Measurements from ENCODE around the gene RHBDL1.

RHBDL1 gene

DNA sequence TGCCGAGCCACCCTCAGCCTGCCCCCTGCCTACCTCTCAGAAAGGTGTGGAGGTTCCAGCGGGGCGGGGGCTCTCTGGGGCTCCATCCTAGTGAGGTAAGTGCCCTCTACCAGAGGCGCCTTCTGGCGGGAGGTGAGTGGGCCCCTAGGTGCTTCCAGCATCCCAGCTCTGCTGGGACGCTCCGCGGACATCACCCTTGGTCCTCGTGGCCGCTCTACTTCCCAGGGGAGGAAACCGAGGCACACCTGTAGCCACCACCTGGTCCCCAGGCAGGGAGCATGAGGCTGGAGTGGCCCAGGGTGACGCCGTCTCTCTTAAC lies 32.5 kb upstream of the RHBDL1 start:
- Mint-ChIP-seq H3K36me3 (ENCODE audit: low read depth) (peaks cover 54% of the 10 kb centered on the region), H3K27me3 (peaks cover under 1% of the 10 kb centered on the region), H3K27ac (peak overlapping the region; percentile 86), H3K4me3 (peak overlapping the region; percentile 78), H3K4me1 (ENCODE audit: low read depth) (peaks cover 66% of the 10 kb centered on the region), H3K9me3 (no peaks in the 10 kb centered on the region)
- intact Hi-C loops (cut with micrococcal nuclease) = no loop called here

DNA sequence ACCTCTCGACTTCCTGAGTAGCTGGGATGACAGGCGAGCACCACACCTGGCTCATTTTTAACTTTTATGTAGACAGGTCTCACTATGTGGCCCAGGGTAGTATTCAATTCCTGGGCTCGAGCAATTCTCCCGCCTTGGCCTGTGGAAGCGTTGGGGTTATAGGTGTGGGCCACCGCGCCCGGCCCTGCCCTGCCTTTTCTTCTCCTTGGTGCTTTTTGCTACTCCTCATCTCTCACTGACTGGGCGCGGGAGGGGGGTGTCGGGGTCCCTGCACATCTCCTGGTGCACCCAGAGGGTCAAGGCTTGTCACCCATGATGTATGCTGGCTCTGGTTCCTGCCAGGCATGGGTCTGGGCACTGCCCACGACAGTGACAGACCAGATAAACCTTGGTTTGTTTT lies 30.9 kb upstream of the RHBDL1 start:
- intact Hi-C loops (cut with micrococcal nuclease) = no loop called here
- Mint-ChIP-seq H3K27ac (no peak overlapping the region), H3K27me3 (no peaks in the 10 kb centered on the region), H3K9me3 (no peaks in the 10 kb centered on the region), H3K4me3 (no peak overlapping the region), H3K36me3 (ENCODE audit: low read depth) (peaks cover 54% of the 10 kb centered on the region), H3K4me1 (ENCODE audit: low read depth) (peaks cover 68% of the 10 kb centered on the region)

DNA sequence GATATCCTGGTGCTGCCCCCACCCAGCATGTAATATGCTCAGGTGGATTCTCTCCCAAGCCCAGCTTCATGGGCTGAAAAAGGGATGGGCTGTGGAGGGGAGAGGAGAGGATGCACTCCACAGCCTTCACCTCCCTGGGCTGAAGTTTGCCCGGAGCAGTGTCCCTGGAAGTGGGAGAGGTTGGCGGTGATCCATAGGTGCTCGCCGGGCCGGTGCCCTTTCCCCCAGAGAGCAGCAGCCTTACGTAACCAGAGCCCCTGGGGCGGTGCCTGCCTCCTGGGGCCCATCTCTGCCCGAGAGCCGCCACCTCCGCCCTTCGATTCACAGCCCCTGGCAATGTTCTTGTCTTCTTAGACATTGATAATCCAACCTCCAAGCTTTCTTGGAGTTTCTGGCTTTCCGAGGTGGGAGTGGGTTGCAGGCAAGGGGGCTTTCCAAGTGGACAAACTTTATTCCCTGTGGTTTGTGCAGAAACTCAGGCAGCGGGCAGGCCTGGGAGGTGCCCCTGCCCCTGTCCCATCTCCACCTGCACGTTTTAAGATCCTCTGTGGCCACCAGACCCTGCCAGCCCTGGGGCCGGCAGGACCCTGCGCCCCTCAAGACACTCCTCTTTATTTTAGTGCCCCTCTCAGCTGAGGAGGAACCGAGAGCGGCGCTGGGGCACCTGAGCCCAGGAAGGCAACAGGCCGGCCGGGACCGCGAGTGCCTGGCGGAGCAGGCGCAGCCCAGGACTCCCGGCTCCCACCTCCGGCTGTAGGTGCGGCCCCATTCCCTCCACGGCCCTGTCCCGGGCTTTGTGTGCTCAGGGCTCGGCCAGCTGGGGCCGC lies 29.4 kb upstream of the RHBDL1 start:
- Mint-ChIP-seq H3K27ac (no peak overlapping the region), H3K9me3 (no peaks in the 10 kb centered on the region), H3K27me3 (no peaks in the 10 kb centered on the region), H3K4me3 (no peak overlapping the region), H3K4me1 (ENCODE audit: low read depth) (peaks cover 72% of the 10 kb centered on the region), H3K36me3 (ENCODE audit: low read depth) (peaks cover 54% of the 10 kb centered on the region)
- intact Hi-C loops (cut with micrococcal nuclease) = no loop called here

DNA sequence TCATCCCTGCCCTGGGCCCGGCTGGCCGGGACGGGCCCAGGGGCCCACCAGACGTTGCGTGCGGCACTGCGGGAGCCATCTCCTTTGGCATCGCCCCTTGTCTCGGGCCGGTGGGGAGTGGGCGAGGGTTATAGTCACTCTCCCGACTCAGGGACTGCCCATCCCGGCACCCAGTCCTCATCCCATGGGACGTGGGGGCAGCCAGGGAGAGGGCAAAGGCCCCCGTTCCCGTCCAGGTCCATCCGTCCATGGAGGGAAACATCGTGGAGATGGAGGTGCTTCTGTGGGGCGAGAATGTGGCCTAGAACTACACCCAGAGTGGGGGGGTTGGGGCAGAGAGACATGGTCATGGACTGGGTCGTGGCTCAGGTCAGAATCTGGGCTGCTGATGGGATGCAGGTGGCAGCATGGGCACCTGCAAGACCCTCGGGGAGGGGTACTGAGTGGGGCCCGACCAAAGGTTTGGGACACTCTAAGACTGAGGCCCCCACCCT lies 28.7 kb upstream of the RHBDL1 start:
- Mint-ChIP-seq H3K36me3 (ENCODE audit: low read depth) (peaks cover 54% of the 10 kb centered on the region), H3K27me3 (no peaks in the 10 kb centered on the region), H3K9me3 (no peaks in the 10 kb centered on the region), H3K4me3 (no peak overlapping the region), H3K4me1 (ENCODE audit: low read depth) (peaks cover 79% of the 10 kb centered on the region), H3K27ac (no peak overlapping the region)
- intact Hi-C loops (cut with micrococcal nuclease) = no loop called here

DNA sequence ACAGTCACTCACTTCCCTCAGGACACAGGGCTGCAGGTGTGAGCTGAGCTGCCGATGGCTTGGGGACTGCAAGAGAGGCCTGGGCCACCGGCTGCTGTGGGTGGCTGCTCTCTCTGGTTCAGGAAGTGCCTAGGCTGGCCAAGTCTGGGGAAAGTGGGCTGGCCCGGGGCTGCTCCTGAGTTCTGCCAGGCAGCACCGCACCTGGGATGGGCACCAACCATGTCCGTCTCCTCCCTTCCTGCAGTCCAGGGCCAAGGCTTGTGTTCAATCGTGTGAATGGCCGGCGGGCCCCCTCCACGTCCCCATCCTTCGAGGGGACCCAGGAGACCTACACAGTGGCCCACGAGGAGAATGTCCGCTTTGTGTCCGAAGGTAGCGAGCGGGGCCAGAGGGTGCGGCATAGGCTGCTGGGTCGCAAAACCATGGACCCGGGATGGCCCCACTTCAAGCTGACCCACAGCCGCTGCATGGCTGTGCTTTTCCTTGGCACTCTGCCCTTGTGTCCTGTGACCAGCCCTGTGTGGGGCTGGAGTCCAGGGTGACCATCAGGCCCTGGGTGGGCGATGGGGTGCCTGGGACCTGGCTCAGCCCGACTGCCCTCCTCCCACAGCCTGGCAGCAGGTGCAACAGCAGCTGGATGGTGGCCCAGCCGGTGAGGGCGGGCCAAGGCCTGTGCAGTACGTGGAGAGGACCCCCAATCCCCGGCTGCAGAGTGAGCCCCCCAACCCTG lies 28.1 kb upstream of the RHBDL1 start:
- Mint-ChIP-seq H3K4me3 (peak overlapping the region; percentile 6), H3K27me3 (no peaks in the 10 kb centered on the region), H3K27ac (peak overlapping the region; percentile 87), H3K4me1 (ENCODE audit: low read depth) (peaks cover 79% of the 10 kb centered on the region), H3K36me3 (ENCODE audit: low read depth) (peaks cover 54% of the 10 kb centered on the region), H3K9me3 (no peaks in the 10 kb centered on the region)
- intact Hi-C loops (cut with micrococcal nuclease) = no loop called here

DNA sequence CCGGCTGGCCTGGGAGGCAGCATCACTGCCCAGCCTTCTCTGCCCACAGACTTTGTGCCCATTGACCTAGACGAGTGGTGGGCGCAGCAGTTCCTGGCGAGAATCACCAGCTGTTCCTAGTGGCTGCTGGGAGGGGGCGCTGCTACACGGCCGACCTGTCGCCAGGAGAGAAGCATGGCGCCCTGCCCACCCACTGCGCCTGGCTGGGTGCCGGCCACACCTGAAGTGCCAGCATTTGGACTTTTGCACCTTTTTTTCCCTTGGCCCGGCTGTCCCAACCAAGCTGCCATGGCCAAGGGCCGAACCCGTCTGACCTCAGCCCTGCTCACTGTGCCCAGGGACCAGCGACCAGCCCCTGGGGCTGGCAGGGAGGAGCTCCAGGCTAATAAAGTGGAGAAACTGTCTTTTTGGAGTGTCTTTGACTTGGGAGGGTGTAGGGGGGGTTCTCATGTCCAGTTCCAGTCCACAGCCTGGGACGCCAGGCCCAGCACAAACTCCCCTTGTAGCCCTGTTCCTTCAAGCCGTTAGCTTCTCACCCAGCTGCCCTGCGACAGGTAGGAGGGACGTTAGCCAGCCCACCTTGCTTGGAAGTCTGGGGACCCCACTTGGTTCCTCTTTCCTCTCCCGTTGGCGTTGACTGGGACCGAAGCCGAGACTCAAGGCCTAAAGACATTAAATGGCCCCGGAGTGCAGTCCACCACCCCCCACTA lies 27.2 kb upstream of the RHBDL1 start:
- H3K9me3 Mint-ChIP-seq = no peaks in the 10 kb centered on the region

DNA sequence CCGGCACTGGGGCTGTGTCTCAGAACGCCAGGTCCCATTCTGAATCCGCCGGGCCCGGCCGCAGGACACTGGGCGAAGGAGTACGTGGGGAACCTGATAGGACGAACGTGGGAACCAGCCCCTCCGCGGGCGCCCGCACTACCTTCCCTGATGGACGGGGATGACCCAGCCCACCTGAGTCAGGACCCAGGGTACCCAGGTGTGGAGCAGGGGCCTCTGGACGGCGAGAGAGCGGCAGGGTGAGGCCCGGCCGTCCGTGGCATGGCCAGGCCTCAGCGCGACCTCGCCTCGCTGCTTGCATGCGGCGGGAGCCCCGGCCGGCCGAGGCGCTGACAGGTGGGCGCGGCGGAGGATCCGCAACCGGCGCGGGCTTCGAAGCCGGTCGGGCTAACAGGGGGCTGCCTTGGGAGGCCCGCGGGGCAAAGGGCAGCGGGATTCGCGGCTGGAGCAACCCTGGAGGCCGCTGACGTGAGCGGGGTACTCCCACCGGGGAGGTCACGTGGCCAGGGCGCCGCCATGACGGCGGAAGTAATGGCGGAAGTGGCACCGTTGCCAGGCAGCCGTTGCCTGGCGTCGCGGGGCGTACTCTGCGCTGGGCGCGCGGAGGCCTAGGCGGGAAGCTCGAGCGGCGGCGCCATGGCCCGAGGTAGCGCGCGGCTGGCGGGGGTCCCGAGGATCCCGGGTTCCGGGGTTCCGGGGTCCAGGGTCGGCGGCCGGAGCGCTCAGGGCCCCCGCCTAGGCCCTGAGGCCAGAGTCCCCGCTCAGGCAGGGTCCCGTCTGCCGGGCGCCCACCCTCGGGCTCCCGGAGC lies 26.5 kb upstream of the RHBDL1 start, which contains the start of gene WDR90:
TSS of gene WDR90 (plus strand) at position 585 of the 809 bp plus-strand sequence. CDS start at position 637, 52 bp downstream.
- H3K36me3 Mint-ChIP-seq (ENCODE audit: low read depth) = peaks cover 48% of the 10 kb centered on the region
- H3K4me1 Mint-ChIP-seq (ENCODE audit: low read depth) = peaks cover 64% of the 10 kb centered on the region
- peak within 1 kb of the TSS; percentile 87 for H3K27ac Mint-ChIP-seq
- no peaks in the 10 kb centered on the region for H3K27me3 Mint-ChIP-seq
- intact Hi-C loops (cut with micrococcal nuclease) = loop anchor here (1.0 kb wide), 2 partner anchors 11 to 60 kb away; no protein-coding TSS in a partner anchor
- peak within 1 kb of the TSS; percentile 81 for H3K4me3 Mint-ChIP-seq
- no peaks in the 10 kb centered on the region for H3K9me3 Mint-ChIP-seq

More for the DNA sequence above, 27.2 kb upstream of the RHBDL1 start:
- Mint-ChIP-seq H3K36me3 (ENCODE audit: low read depth) (peaks cover 47% of the 10 kb centered on the region), H3K4me3 (peak overlapping the region; percentile 81), H3K27ac (peak overlapping the region; percentile 87), H3K4me1 (ENCODE audit: low read depth) (peaks cover 72% of the 10 kb centered on the region), H3K27me3 (no peaks in the 10 kb centered on the region)
- intact Hi-C loops (cut with micrococcal nuclease) = no loop called here

DNA sequence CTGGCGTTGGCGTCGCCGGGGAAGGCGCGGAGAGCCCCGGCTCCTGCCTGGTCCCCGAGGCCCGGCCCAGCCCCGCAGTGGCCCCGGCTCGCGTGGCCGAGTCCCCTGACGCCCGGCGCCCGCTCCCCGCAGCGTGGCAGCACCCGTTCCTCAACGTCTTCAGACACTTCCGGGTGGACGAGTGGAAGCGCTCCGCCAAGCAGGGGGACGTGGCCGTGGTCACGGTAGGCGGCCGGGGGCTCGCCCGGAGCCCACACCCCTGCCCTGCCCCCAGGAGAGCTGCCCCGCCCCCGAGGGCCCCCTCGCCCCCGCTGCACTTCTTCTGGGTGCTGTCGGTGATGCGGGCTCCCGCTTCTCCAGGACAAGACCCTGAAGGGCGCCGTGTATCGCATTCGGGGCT lies 25.8 kb upstream of the RHBDL1 start:
- Mint-ChIP-seq H3K4me3 (peak overlapping the region; percentile 66), H3K27me3 (no peaks in the 10 kb centered on the region), H3K4me1 (ENCODE audit: low read depth) (peaks cover 57% of the 10 kb centered on the region), H3K27ac (peak overlapping the region; percentile 37), H3K36me3 (ENCODE audit: low read depth) (peaks cover 44% of the 10 kb centered on the region), H3K9me3 (no peaks in the 10 kb centered on the region)
- intact Hi-C loops (cut with micrococcal nuclease) = loop anchor here (1.0 kb wide), 2 partner anchors 11 to 60 kb away; no protein-coding TSS in a partner anchor

DNA sequence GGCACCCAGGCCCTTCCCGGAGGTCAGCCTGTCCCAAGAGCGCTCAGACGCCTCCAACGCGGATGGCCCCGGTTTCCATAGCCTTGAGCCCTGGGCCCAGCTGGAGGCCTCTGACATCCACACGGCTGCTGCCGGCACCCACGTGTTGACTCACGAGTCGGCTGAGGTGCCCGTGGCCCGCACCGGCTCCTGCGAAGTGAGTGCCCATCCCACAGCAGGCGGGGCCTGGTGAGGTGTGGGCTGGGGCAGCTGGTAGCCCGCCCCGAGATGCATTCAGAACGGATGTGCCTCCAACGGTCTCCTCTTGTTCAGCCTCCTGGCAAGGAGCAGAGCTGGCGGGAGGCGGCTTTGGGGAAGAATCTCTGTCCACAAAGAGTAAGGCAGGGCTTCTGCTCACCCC lies 23.6 kb upstream of the RHBDL1 start:
- Mint-ChIP-seq H3K9me3 (no peaks in the 10 kb centered on the region), H3K36me3 (ENCODE audit: low read depth) (peaks cover 40% of the 10 kb centered on the region), H3K4me1 (ENCODE audit: low read depth) (peaks cover 37% of the 10 kb centered on the region), H3K27ac (no peak overlapping the region), H3K4me3 (no peak overlapping the region), H3K27me3 (no peaks in the 10 kb centered on the region)
- intact Hi-C loops (cut with micrococcal nuclease) = no loop called here

DNA sequence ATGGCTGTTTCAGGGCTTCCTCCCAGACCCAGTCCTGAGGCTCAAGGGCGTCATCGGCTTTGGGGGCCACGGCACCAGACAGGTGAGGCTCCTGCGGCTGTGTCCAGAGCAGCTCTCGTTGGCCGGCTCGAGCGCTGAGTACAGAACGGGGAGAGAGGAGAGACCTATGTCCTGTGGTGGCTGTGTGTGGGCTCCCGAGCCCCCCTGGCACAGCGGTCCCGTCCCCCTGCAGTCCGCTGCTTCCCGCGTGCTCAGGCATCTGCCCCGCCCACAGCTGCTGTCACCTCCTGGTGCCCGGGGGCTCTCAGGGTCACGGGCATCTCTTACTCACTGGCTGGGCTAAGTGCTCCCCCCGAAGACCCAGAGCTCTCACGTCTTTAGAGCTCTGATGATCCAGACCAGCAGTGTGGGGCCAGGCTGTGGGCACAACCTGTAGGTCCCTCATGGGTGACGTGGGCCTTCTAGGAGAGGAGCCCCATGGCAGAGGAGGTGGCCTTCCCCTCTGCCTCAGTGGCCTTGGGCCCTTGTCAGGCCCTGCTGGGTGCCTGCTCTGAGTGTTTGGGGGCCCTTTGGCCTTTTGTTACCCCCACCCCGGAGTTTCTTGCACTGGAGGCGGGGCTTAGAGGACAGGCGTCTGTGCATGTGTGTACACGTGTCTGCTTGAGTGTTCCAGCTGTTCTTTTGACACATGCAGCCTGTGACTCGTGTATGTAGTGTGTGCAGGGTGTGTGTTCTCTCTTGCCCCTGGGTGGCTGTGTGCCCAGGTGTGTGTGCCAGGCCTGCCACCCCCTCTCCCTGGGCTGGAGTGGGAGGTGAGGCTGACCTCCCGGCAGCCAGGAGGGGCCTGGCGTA lies 22.8 kb upstream of the RHBDL1 start:
- H3K27ac Mint-ChIP-seq = no peak overlapping the region
- H3K9me3 Mint-ChIP-seq = no peaks in the 10 kb centered on the region
- H3K27me3 Mint-ChIP-seq = no peaks in the 10 kb centered on the region
- H3K4me3 Mint-ChIP-seq = no peak overlapping the region
- intact Hi-C loops (cut with micrococcal nuclease) = no loop called here
- peaks cover 33% of the 10 kb centered on the region for H3K36me3 Mint-ChIP-seq (ENCODE audit: low read depth)
- peaks cover 28% of the 10 kb centered on the region for H3K4me1 Mint-ChIP-seq (ENCODE audit: low read depth)

DNA sequence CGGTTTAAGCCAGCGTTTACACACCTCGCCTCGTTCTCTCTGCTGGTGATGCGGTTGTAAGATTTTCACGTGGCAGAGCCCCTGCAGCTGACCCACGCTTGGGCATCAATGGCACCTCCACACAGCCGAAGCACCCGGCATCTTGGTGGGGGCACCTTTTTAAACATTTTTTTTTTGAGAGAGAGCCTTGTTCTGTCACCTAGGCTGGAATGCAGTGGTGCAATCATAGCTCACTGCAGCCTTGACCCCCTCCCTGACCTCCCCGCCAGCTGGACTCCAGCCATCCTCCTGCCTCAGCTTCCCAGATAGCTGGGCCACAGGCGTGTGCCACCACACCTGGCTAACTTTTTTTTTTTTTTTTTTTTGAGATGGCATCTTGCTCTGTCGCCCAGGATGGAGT lies 21.4 kb upstream of the RHBDL1 start:
- H3K36me3 Mint-ChIP-seq (ENCODE audit: low read depth) = peaks cover 41% of the 10 kb centered on the region
- no peak overlapping the region for H3K27ac Mint-ChIP-seq
- no peaks in the 10 kb centered on the region for H3K27me3 Mint-ChIP-seq
- H3K4me3 Mint-ChIP-seq = no peak overlapping the region
- no peaks in the 10 kb centered on the region for H3K9me3 Mint-ChIP-seq
- intact Hi-C loops (cut with micrococcal nuclease) = no loop called here
- H3K4me1 Mint-ChIP-seq (ENCODE audit: low read depth) = peaks cover 18% of the 10 kb centered on the region

DNA sequence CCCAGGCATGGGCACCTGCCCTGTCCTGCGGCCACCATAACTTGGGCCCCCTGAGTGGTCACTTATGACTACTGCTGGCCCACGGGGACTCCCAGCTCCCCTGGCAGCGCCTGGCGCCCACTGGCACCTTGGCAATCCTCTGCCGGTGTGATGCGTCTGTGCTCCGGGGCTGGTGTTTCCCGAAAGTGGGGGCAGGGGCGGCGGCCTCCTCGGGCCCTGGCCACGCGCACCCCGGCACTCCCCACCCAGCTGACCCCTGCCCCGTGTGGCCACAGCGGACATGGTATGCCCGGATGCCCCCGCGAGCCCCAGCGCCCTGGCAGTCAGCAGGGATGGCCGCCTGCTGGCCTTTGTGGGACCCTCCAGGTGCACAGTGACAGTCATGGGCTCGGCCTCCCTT lies 18.0 kb upstream of the RHBDL1 start:
- Mint-ChIP-seq H3K27me3 (no peaks in the 10 kb centered on the region), H3K9me3 (no peaks in the 10 kb centered on the region), H3K27ac (no peak overlapping the region), H3K4me1 (ENCODE audit: low read depth) (peaks cover 18% of the 10 kb centered on the region), H3K36me3 (ENCODE audit: low read depth) (peaks cover 45% of the 10 kb centered on the region), H3K4me3 (no peak overlapping the region)
- intact Hi-C loops (cut with micrococcal nuclease) = no loop called here
